ENCODE results near the gene SIGLEC1.

The SIGLEC1 gene

DNA sequence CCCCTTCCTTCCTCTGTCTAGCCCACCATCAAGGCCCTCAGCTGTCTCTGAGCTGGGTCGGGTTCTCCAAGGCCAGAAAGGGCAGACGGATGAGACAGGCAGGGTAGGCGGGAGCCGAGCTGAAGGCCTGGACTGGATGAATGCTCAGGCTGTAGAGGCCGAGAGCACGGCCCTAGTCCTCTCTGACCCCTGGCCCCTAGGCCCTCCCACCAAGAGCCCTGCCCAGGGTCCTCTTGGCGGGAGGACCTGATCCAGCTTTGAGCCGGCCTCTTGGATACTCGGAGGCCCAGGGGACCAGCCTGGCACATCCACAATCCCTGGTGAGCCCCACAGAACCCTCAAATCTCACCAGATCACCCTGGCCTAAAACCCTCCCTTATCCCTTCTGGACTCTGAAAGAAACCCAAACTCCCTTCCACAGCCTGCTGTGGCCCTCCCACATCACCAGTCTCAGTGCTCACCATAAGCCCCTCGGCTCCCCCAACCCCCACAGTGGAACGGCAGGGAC, 47.0 kb upstream of the SIGLEC1 start:
- Histone ChIP-seq H3K4me1 (ENCODE audit: control insufficient read depth, low read length) (no peaks in the 10 kb centered on the region), H3K36me3 (ENCODE audit: control insufficient read depth, low read length) (peaks cover 19% of the 10 kb centered on the region), H3K79me2 (ENCODE audit: control insufficient read depth, low read length) (peaks cover 20% of the 10 kb centered on the region), H3F3A (ENCODE audit: control insufficient read depth, insufficient read depth) (no peaks in the 10 kb centered on the region), H3K27me3 (ENCODE audit: control insufficient read depth, low read length) (no peaks in the 10 kb centered on the region), H4K20me1 (ENCODE audit: control insufficient read depth, insufficient read depth, low read depth, low read length) (no peaks in the 10 kb centered on the region), H3K4me3 (ENCODE audit: low read length) (no peak overlapping the region), H3K4me2 (ENCODE audit: low read length) (no peak overlapping the region), H3K27ac (ENCODE audit: low read depth, low read length) (no peak overlapping the region), H3K9me2 (replicated peaks; ENCODE audit: control insufficient read depth, low read length) (no peaks in the 10 kb centered on the region), H3K9me3 (ENCODE audit: control insufficient read depth, insufficient read depth, low read length) (no peaks in the 10 kb centered on the region)
- no peak for TF ChIP-seq EZH2phosphoT487 (IDR thresholded peaks at IDR 0.05; ENCODE audit: borderline replicate concordance, low read length)
- TF ChIP-seq, protein P1, sequence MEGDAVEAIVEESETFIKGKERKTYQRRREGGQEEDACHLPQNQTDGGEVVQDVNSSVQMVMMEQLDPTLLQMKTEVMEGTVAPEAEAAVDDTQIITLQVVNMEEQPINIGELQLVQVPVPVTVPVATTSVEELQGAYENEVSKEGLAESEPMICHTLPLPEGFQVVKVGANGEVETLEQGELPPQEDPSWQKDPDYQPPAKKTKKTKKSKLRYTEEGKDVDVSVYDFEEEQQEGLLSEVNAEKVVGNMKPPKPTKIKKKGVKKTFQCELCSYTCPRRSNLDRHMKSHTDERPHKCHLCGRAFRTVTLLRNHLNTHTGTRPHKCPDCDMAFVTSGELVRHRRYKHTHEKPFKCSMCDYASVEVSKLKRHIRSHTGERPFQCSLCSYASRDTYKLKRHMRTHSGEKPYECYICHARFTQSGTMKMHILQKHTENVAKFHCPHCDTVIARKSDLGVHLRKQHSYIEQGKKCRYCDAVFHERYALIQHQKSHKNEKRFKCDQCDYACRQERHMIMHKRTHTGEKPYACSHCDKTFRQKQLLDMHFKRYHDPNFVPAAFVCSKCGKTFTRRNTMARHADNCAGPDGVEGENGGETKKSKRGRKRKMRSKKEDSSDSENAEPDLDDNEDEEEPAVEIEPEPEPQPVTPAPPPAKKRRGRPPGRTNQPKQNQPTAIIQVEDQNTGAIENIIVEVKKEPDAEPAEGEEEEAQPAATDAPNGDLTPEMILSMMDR (IDR thresholded peaks at IDR 0.05; ENCODE audit: low read depth, low read length, poor library complexity, severe bottlenecking), result no peak

DNA sequence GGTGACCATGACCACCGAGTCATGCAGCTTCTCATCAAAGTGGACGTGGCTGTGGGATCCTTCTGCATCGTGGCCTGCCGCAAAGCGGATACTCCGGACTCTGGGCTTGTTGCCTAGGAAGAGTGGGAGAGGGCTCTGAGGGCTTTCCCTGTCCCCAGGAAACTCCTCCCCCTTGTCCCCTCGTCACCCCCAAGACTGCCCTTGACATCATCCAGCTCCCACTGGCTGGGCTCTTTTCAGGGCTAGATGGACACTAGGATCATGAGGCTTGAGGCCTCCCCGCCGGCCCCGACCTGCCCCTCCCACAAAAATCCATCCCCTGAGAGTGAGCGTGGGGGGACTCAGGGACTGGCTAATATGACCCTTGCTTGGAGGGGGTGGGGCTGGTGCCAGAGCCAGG, 46.2 kb upstream of the SIGLEC1 start:
- H3K27ac ChIP-seq (ENCODE audit: low read depth, low read length), result no peak overlapping the region
- H3K4me2 ChIP-seq (ENCODE audit: low read length), result no peak overlapping the region
- no peaks in the 10 kb centered on the region for H3F3A ChIP-seq (ENCODE audit: control insufficient read depth, insufficient read depth)
- TF ChIP-seq, protein P1 (IDR thresholded peaks at IDR 0.05; ENCODE audit: low read depth, low read length, poor library complexity, severe bottlenecking), result no peak
- no peak for TF ChIP-seq EZH2phosphoT487 (IDR thresholded peaks at IDR 0.05; ENCODE audit: borderline replicate concordance, low read length)
- H3K4me1 ChIP-seq (ENCODE audit: control insufficient read depth, low read length), result no peaks in the 10 kb centered on the region
- H4K20me1 ChIP-seq (ENCODE audit: control insufficient read depth, insufficient read depth, low read depth, low read length), result no peaks in the 10 kb centered on the region
- no peaks in the 10 kb centered on the region for H3K9me2 ChIP-seq (replicated peaks; ENCODE audit: control insufficient read depth, low read length)
- no peak overlapping the region for H3K4me3 ChIP-seq (ENCODE audit: low read length)
- no peaks in the 10 kb centered on the region for H3K27me3 ChIP-seq (ENCODE audit: control insufficient read depth, low read length)
- H3K36me3 ChIP-seq (ENCODE audit: control insufficient read depth, low read length), result peaks cover 19% of the 10 kb centered on the region
- H3K9me3 ChIP-seq (ENCODE audit: control insufficient read depth, insufficient read depth, low read length), result no peaks in the 10 kb centered on the region
- H3K79me2 ChIP-seq (ENCODE audit: control insufficient read depth, low read length), result peaks cover 12% of the 10 kb centered on the region

DNA sequence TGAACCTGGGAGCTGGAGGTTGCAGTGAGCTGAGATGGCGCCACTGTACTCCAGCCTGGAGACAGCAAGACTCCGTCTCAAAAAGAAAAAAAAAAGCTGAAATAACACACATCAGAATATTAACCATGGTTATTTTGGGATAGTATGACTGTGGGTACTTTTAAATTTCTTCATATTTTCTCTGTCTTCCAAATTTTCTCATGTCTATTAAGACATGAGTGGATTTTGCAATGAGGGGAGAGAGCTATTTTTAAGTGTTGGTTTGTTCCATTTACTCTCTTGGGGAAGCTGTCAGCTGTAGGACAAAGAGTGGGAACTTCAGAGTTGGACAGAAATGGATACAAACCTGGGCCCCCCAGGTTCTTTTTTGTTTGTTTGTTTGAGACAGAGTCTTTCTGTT, 44.9 kb upstream of the SIGLEC1 start:
- H3K4me3 ChIP-seq (ENCODE audit: low read length), result no peak overlapping the region
- TF ChIP-seq EZH2phosphoT487 (IDR thresholded peaks at IDR 0.05; ENCODE audit: borderline replicate concordance, low read length), result no peak
- TF ChIP-seq, protein P1 (IDR thresholded peaks at IDR 0.05; ENCODE audit: low read depth, low read length, poor library complexity, severe bottlenecking), result no peak
- H3K4me1 ChIP-seq (ENCODE audit: control insufficient read depth, low read length), result no peaks in the 10 kb centered on the region
- H3F3A ChIP-seq (ENCODE audit: control insufficient read depth, insufficient read depth), result no peaks in the 10 kb centered on the region
- no peak overlapping the region for H3K27ac ChIP-seq (ENCODE audit: low read depth, low read length)
- no peaks in the 10 kb centered on the region for H3K27me3 ChIP-seq (ENCODE audit: control insufficient read depth, low read length)
- no peaks in the 10 kb centered on the region for H3K9me2 ChIP-seq (replicated peaks; ENCODE audit: control insufficient read depth, low read length)
- H3K36me3 ChIP-seq (ENCODE audit: control insufficient read depth, low read length), result peaks cover 19% of the 10 kb centered on the region
- peaks cover 10% of the 10 kb centered on the region; the same call in 1 of the 2 replicates for H3K79me2 ChIP-seq (ENCODE audit: control insufficient read depth, low read length)
- no peaks in the 10 kb centered on the region for H3K9me3 ChIP-seq (ENCODE audit: control insufficient read depth, insufficient read depth, low read length)
- no peak overlapping the region for H3K4me2 ChIP-seq (ENCODE audit: low read length)
- H4K20me1 ChIP-seq (ENCODE audit: control insufficient read depth, insufficient read depth, low read depth, low read length), result no peaks in the 10 kb centered on the region
